Ishikawa (cell line): Measurements from ENCODE around the gene ACER3.

Source experiments
- CEBPB ChIP-seq: IDR thresholded peaks from 2 replicates; pipeline ENCODE4 v1.6.1; 2012
- CREB1 ChIP-seq: IDR thresholded peaks from 2 replicates; pipeline ENCODE4 v1.6.1; 2012; ENCODE audit warnings: low read depth
- EGR1 ChIP-seq: IDR thresholded peaks from 2 replicates; pipeline ENCODE4 v1.6.1; 2012
- EP300 ChIP-seq: IDR thresholded peaks from 2 replicates; pipeline ENCODE4 v1.6.1; 2012; ENCODE audit warnings: borderline replicate concordance
- FOXM1 ChIP-seq: IDR thresholded peaks from 2 replicates; pipeline ENCODE4 v1.6.1; 2012; ENCODE audit warnings: low read depth, borderline replicate concordance
- MAX ChIP-seq: IDR thresholded peaks from 2 replicates; pipeline ENCODE4 v1.6.1; 2012
- NFIC ChIP-seq: IDR thresholded peaks from 2 replicates; pipeline ENCODE4 v1.6.1; 2012
- RAD21 ChIP-seq: IDR thresholded peaks from 2 replicates; pipeline ENCODE4 v1.6.1; 2012; ENCODE audit warnings: low read depth
- REST ChIP-seq: IDR thresholded peaks from 2 replicates; pipeline ENCODE4 v1.6.1; 2012; ENCODE audit warnings: low read depth, mild to moderate bottlenecking
- TAF1 ChIP-seq: IDR thresholded peaks from 2 replicates; pipeline ENCODE4 v1.6.1; 2012; ENCODE audit warnings: low read depth, mild to moderate bottlenecking
- TCF12 ChIP-seq: IDR thresholded peaks from 2 replicates; pipeline ENCODE4 v1.6.1; 2012; ENCODE audit warnings: low read depth
- TEAD4 ChIP-seq: IDR thresholded peaks from 2 replicates; pipeline ENCODE4 v1.6.1; 2012
- USF1 ChIP-seq: IDR thresholded peaks from 2 replicates; pipeline ENCODE4 v1.6.1; 2012
- YY1 ChIP-seq: IDR thresholded peaks from 2 replicates; pipeline ENCODE4 v1.6.1; 2012; ENCODE audit warnings: low read depth
- ZBTB7A ChIP-seq: IDR thresholded peaks from 2 replicates; pipeline ENCODE4 v1.6.1; 2012; ENCODE audit warnings: low read depth

ACER3 gene

GRCh38 chr11:76955459-76956114, 94.9 kb downstream of the ACER3 start:
- TF ChIP-seq CREB1 (no peak), ZBTB7A (no peak), USF1 (no peak), RAD21 (no peak), REST (no peak), TAF1 (no peak), EP300 (no peak), FOXM1 (no peak), TEAD4 (no peak)

DNA sequence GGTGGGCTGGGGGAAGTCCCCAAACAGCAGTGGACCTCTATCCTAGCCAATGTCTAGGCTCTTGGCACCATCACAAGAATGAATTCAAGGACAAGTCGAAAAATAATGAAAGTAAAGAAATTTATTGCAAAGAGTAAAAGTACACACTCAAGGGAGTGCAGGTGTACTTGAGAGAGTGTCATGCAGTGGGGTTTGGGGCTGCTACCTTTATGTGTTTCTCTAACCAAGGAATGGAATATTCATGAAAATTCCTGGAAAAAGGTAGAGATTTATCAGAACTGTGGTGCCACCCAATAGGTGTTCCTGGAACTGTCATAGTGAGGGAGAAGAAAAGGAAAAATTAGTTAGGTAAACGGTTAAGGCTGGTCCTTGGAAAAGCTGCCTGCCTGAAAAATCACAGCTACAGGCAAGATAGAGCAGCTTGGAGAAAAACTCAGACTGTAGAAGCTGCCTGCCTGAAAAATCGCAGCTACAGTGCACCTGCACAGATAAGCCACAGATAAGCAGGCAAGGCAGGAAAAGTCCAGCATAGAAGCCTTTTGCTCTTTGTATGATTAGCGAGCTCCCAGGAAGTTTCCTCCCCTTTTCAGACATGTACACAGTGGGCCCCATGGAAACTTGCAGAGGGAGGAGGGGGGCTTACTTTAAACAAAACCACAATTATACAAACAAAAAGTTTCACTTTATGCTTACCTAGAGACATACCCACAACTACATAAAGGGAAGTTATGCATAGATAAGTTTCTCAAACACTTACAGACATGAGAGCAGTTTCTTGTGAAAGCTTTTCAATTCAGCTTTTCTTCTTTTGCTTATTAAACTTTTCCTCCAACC, 102.1 kb downstream of the ACER3 start:
- TF ChIP-seq CEBPB (no peak), FOXM1 (no peak), EGR1 (no peak), USF1 (no peak), ZBTB7A (no peak), NFIC (no peak), TCF12 (no peak), REST (no peak), MAX (no peak), TEAD4 (no peak), YY1 (no peak), EP300 (no peak), CREB1 (no peak), TAF1 (no peak), RAD21 (no peak)

DNA sequence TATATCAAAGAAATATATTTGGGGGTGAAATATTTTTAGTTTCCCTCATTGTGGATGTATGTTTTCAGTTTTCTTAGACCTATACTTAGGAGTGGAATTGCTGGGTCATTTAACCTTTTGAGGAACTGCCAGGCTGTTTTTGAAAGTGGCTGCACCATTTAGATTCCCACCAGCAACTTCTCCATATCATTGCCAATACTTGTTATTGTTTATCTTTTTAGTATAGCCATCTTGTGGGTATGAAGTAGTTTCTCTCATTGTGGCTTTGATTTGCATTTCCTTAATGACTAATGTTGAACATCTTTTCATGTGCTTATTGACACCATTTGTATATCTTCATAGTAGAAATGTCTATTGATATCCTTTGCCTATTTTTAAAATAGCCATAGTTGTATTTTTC, 111.3 kb downstream of the ACER3 start:
- TF ChIP-seq USF1 (no peak), EP300 (no peak), REST (no peak), EGR1 (no peak), NFIC (no peak), TEAD4 (no peak), YY1 (no peak), RAD21 (no peak), FOXM1 (no peak), TCF12 (no peak), CREB1 (no peak)
